ENCODE data around the gene C16orf86.

- TF ChIP-seq, protein P1, sequence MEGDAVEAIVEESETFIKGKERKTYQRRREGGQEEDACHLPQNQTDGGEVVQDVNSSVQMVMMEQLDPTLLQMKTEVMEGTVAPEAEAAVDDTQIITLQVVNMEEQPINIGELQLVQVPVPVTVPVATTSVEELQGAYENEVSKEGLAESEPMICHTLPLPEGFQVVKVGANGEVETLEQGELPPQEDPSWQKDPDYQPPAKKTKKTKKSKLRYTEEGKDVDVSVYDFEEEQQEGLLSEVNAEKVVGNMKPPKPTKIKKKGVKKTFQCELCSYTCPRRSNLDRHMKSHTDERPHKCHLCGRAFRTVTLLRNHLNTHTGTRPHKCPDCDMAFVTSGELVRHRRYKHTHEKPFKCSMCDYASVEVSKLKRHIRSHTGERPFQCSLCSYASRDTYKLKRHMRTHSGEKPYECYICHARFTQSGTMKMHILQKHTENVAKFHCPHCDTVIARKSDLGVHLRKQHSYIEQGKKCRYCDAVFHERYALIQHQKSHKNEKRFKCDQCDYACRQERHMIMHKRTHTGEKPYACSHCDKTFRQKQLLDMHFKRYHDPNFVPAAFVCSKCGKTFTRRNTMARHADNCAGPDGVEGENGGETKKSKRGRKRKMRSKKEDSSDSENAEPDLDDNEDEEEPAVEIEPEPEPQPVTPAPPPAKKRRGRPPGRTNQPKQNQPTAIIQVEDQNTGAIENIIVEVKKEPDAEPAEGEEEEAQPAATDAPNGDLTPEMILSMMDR (IDR thresholded peaks at IDR 0.05): no peak
- TF ChIP-seq RCOR1 (IDR thresholded peaks at IDR 0.05; ENCODE audit: low read length) (no peak), JUND (IDR thresholded peaks at IDR 0.05) (no peak), RFX5 (IDR thresholded peaks at IDR 0.05; ENCODE audit: low read length) (no peak), RAD21 (IDR thresholded peaks at IDR 0.05; ENCODE audit: low read length) (no peak), GABPA (IDR thresholded peaks at IDR 0.05; ENCODE audit: low read depth) (no peak), POLR2AphosphoS5 (IDR thresholded peaks at IDR 0.05; ENCODE audit: low read depth, low read length) (no peak), EP300 (IDR thresholded peaks at IDR 0.05; ENCODE audit: borderline replicate concordance in 1 of 2, low read depth in 1 of 2, low read length in 1 of 2) (no peak), ELF1 (IDR thresholded peaks at IDR 0.05) (no peak)
- TF ChIP-seq, protein P2, sequence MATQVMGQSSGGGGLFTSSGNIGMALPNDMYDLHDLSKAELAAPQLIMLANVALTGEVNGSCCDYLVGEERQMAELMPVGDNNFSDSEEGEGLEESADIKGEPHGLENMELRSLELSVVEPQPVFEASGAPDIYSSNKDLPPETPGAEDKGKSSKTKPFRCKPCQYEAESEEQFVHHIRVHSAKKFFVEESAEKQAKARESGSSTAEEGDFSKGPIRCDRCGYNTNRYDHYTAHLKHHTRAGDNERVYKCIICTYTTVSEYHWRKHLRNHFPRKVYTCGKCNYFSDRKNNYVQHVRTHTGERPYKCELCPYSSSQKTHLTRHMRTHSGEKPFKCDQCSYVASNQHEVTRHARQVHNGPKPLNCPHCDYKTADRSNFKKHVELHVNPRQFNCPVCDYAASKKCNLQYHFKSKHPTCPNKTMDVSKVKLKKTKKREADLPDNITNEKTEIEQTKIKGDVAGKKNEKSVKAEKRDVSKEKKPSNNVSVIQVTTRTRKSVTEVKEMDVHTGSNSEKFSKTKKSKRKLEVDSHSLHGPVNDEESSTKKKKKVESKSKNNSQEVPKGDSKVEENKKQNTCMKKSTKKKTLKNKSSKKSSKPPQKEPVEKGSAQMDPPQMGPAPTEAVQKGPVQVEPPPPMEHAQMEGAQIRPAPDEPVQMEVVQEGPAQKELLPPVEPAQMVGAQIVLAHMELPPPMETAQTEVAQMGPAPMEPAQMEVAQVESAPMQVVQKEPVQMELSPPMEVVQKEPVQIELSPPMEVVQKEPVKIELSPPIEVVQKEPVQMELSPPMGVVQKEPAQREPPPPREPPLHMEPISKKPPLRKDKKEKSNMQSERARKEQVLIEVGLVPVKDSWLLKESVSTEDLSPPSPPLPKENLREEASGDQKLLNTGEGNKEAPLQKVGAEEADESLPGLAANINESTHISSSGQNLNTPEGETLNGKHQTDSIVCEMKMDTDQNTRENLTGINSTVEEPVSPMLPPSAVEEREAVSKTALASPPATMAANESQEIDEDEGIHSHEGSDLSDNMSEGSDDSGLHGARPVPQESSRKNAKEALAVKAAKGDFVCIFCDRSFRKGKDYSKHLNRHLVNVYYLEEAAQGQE (IDR thresholded peaks at IDR 0.05; ENCODE audit: low read depth, low read length): no peak
- TF ChIP-seq, protein P3, sequence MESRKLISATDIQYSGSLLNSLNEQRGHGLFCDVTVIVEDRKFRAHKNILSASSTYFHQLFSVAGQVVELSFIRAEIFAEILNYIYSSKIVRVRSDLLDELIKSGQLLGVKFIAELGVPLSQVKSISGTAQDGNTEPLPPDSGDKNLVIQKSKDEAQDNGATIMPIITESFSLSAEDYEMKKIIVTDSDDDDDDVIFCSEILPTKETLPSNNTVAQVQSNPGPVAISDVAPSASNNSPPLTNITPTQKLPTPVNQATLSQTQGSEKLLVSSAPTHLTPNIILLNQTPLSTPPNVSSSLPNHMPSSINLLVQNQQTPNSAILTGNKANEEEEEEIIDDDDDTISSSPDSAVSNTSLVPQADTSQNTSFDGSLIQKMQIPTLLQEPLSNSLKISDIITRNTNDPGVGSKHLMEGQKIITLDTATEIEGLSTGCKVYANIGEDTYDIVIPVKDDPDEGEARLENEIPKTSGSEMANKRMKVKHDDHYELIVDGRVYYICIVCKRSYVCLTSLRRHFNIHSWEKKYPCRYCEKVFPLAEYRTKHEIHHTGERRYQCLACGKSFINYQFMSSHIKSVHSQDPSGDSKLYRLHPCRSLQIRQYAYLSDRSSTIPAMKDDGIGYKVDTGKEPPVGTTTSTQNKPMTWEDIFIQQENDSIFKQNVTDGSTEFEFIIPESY (IDR thresholded peaks at IDR 0.05; ENCODE audit: borderline replicate concordance, low read depth): no peak
These were observed 10.1 kb upstream of the C16orf86 start for GRCh38 chr16:67656344-67657016.
